Mesendoderm (in vitro differentiated cells): ENCODE measurements around the gene SGK1.
A peak's percentile ranks its signal among the peaks of the same experiment; 100 is the strongest.

Experiments
- DNase-seq: peaks from one replicate; pipeline ENCODE4 v3.0.0; 2013
- H2AK5ac ChIP-seq: 2 replicates; pipeline ENCODE4 v1.6.1; 2013; ENCODE audit warnings: low read length, inconsistent platforms
- H2BK120ac ChIP-seq: 2 replicates; pipeline ENCODE4 v1.6.1; 2013; ENCODE audit warnings: low read depth, mild to moderate bottlenecking, low read length, moderate library complexity, mixed read lengths
- H2BK15ac ChIP-seq: replicated peaks from 2 replicates; pipeline ENCODE4 v1.6.1; 2013; ENCODE audit warnings: low read depth, mild to moderate bottlenecking, moderate library complexity
- H2BK5ac ChIP-seq: 2 replicates; pipeline ENCODE4 v1.6.1; 2013; ENCODE audit warnings: low read length, inconsistent platforms
- H3K18ac ChIP-seq: 2 replicates; pipeline ENCODE4 v1.6.1; 2013; ENCODE audit warnings: mild to moderate bottlenecking, low read length, mixed read lengths
- H3K23ac ChIP-seq: one replicate; pipeline ENCODE4 v1.6.1; 2013; ENCODE audit warnings: low read length
- H3K27ac ChIP-seq: 2 replicates; pipeline ENCODE4 v1.5.1; 2013; ENCODE audit warnings: low read depth, mild to moderate bottlenecking, inconsistent platforms, low read length, moderate library complexity
- H3K27me3 ChIP-seq: 2 replicates; pipeline ENCODE4 v1.6.1; 2013; ENCODE audit warnings: low read length, control low read depth, mild to moderate bottlenecking, inconsistent platforms; ENCODE audit not compliant: insufficient read depth, poor library complexity
- H3K36me3 ChIP-seq: 2 replicates; pipeline ENCODE4 v1.6.1; 2013; ENCODE audit warnings: low read length, inconsistent platforms; ENCODE audit not compliant: control insufficient read depth, insufficient read depth
- H3K4ac ChIP-seq: one replicate; pipeline ENCODE4 v1.6.1; 2013; ENCODE audit warnings: low read depth, mild to moderate bottlenecking, low read length, moderate library complexity
- H3K4me1 ChIP-seq: 2 replicates; pipeline ENCODE4 v1.6.1; 2013; ENCODE audit warnings: low read depth, low read length, inconsistent platforms; ENCODE audit not compliant: control insufficient read depth
- H3K4me2 ChIP-seq: 2 replicates; pipeline ENCODE4 v1.6.1; 2013; ENCODE audit warnings: low read length
- H3K4me3 ChIP-seq: 2 replicates; pipeline ENCODE4 v1.5.1; 2013; ENCODE audit warnings: mild to moderate bottlenecking, low read length
- H3K56ac ChIP-seq: one replicate; pipeline ENCODE4 v1.6.1; 2013; ENCODE audit warnings: low read length
- H3K79me1 ChIP-seq: 2 replicates; pipeline ENCODE4 v1.6.1; 2013; ENCODE audit warnings: low read length, inconsistent platforms
- H3K79me2 ChIP-seq: 2 replicates; pipeline ENCODE4 v1.6.1; 2013; ENCODE audit warnings: mild to moderate bottlenecking, low read length; ENCODE audit not compliant: control insufficient read depth, insufficient read depth
- H3K9ac ChIP-seq: 2 replicates; pipeline ENCODE4 v1.6.1; 2013; ENCODE audit warnings: low read length, inconsistent platforms
- H4K5ac ChIP-seq: one replicate; pipeline ENCODE4 v1.6.1; 2013; ENCODE audit warnings: low read length
- H4K8ac ChIP-seq: one replicate; pipeline ENCODE4 v1.6.1; 2013; ENCODE audit warnings: low read depth, mild to moderate bottlenecking, control low read depth, low read length, moderate library complexity
- WGBS: extraction: QIAGEN DNeasy Blood & Tissue Kit; methylation state at CpG from one replicate; pipeline ENCODE4 v1.1.7; 2013; ENCODE audit warnings: low lambda C conversion rate, missing lambda C conversion rate; ENCODE audit not compliant: insufficient coverage; ENCODE audit errors: extremely low coverage; 5-methylcytosine and 5-hydroxymethylcytosine counted together

Gene SGK1

DNA sequence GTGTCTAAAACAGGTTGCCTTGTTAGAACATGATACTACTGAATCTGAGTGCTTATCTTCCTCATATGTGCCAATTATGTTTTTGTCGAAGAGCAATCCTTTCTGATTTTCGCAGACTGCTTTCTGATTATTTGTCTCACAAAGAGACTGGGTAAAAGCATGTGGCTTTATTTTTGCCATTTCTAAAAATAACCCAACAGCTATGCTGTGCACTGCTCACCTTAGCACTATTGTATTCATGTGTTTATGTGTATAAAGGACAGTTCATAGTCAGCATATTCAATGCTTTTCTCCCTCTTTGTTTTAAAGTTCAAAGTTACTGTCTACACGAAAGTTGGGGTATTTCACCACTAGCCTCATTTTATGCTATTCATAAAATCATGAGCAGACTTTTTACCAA, 127.0 kb downstream of the SGK1 start:
- Histone ChIP-seq H2BK120ac (no peak overlapping the region), H2BK5ac (no peak overlapping the region), H3K18ac (no peak overlapping the region), H3K4me3 (no peak overlapping the region), H3K27ac (no peak overlapping the region), H3K4me2 (no peak overlapping the region), H4K5ac (no peak overlapping the region), H3K4me1 (no peaks in the 10 kb centered on the region), H3K79me1 (no peaks in the 10 kb centered on the region), H3K27me3 (no peaks in the 10 kb centered on the region), H3K79me2 (no peaks in the 10 kb centered on the region), H2AK5ac (no peak overlapping the region), H3K36me3 (no peaks in the 10 kb centered on the region), H3K56ac (no peak overlapping the region), H2BK15ac (no peak overlapping the region), H3K4ac (no peak overlapping the region), H4K8ac (no peak overlapping the region), H3K23ac (no peak overlapping the region), H3K9ac (no peak overlapping the region)
- no peak for DNase-seq
- whole genome bisulfite sequencing = no CpG with 5 or more reads among the region's 3 CpGs

GRCh38 chr6:134187751-134188150, 130.2 kb downstream of the SGK1 start:
- Histone ChIP-seq H3K27me3 (no peaks in the 10 kb centered on the region), H2BK5ac (no peak overlapping the region), H3K4ac (no peak overlapping the region), H3K56ac (no peak overlapping the region), H4K5ac (no peak overlapping the region), H3K27ac (no peak overlapping the region), H3K18ac (no peak overlapping the region), H2AK5ac (no peak overlapping the region), H3K23ac (no peak overlapping the region), H3K79me2 (no peaks in the 10 kb centered on the region), H3K36me3 (no peaks in the 10 kb centered on the region), H2BK120ac (no peak overlapping the region), H3K4me3 (no peak overlapping the region), H3K4me1 (no peaks in the 10 kb centered on the region), H2BK15ac (no peak overlapping the region), H3K79me1 (no peaks in the 10 kb centered on the region), H4K8ac (no peak overlapping the region), H3K9ac (no peak overlapping the region), H3K4me2 (no peak overlapping the region)
- DNase-seq = no peak
- no CpG with 5 or more reads among the region's 3 CpGs for WGBS

GRCh38 chr6:134187154-134187553, 130.8 kb downstream of the SGK1 start:
- no peak overlapping the region for H3K9ac ChIP-seq
- H3K23ac ChIP-seq = no peak overlapping the region
- H2BK5ac ChIP-seq = no peak overlapping the region
- no peak overlapping the region for H3K4me3 ChIP-seq
- H3K4me1 ChIP-seq = no peaks in the 10 kb centered on the region
- no peaks in the 10 kb centered on the region for H3K79me1 ChIP-seq
- no peak overlapping the region for H3K56ac ChIP-seq
- no peaks in the 10 kb centered on the region for H3K27me3 ChIP-seq
- H3K79me2 ChIP-seq = no peaks in the 10 kb centered on the region
- DNase-seq = no peak
- WGBS = no CpG with 5 or more reads among the region's 2 CpGs
- no peak overlapping the region for H4K5ac ChIP-seq
- H3K18ac ChIP-seq = no peak overlapping the region
- no peak overlapping the region for H3K4me2 ChIP-seq
- no peaks in the 10 kb centered on the region for H3K36me3 ChIP-seq
- H3K27ac ChIP-seq = no peak overlapping the region
- no peak overlapping the region for H3K4ac ChIP-seq
- no peak overlapping the region for H2AK5ac ChIP-seq
- no peak overlapping the region for H2BK120ac ChIP-seq
- H4K8ac ChIP-seq = no peak overlapping the region
- no peak overlapping the region for H2BK15ac ChIP-seq

DNA sequence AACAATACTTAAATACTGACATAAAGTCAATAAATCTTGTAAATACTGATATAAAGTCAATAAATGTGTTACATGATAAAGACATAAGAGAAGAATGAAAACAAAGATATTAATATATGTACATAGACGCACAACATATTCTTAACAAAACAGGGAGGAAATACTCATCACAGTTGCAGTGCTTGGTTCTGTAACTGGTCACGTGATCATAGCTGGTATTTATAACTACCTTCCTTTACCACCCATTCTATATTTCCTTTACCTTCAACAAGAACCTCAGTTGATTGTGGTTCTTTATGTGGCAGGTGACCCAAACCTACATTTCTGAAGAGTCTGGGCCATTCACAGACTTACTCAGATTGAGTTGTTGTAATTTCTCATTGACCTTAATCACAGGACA, 131.6 kb downstream of the SGK1 start:
- H2BK5ac ChIP-seq = no peak overlapping the region
- no peak overlapping the region for H2BK120ac ChIP-seq
- no peaks in the 10 kb centered on the region for H3K27me3 ChIP-seq
- WGBS = no CpG with 5 or more reads among the region's 2 CpGs
- H2AK5ac ChIP-seq = no peak overlapping the region
- H3K4me2 ChIP-seq = no peak overlapping the region
- no peaks in the 10 kb centered on the region for H3K36me3 ChIP-seq
- no peak overlapping the region for H3K23ac ChIP-seq
- H3K79me1 ChIP-seq = no peaks in the 10 kb centered on the region
- H4K8ac ChIP-seq = no peak overlapping the region
- DNase-seq = no peak
- no peak overlapping the region for H3K56ac ChIP-seq
- no peak overlapping the region for H3K4ac ChIP-seq
- H4K5ac ChIP-seq = no peak overlapping the region
- no peak overlapping the region for H3K27ac ChIP-seq
- no peaks in the 10 kb centered on the region for H3K79me2 ChIP-seq
- no peak overlapping the region for H3K18ac ChIP-seq
- H3K9ac ChIP-seq = no peak overlapping the region
- H3K4me1 ChIP-seq = no peaks in the 10 kb centered on the region
- H2BK15ac ChIP-seq = no peak overlapping the region
- H3K4me3 ChIP-seq = no peak overlapping the region

- Histone ChIP-seq H2BK15ac (no peak overlapping the region), H2AK5ac (no peak overlapping the region), H3K79me2 (no peaks in the 10 kb centered on the region), H3K79me1 (no peaks in the 10 kb centered on the region), H3K9ac (no peak overlapping the region), H3K56ac (no peak overlapping the region), H3K4me1 (no peaks in the 10 kb centered on the region), H3K27me3 (no peaks in the 10 kb centered on the region), H2BK120ac (no peak overlapping the region), H3K4me3 (no peak overlapping the region), H3K4ac (no peak overlapping the region), H4K8ac (no peak overlapping the region), H3K23ac (no peak overlapping the region), H3K4me2 (no peak overlapping the region), H2BK5ac (no peak overlapping the region), H4K5ac (no peak overlapping the region), H3K27ac (no peak overlapping the region), H3K36me3 (no peaks in the 10 kb centered on the region), H3K18ac (no peak overlapping the region)
- DNase-seq = no peak
Measured at GRCh38 chr6:134185277-134185676, 132.6 kb downstream of the SGK1 start.

DNA sequence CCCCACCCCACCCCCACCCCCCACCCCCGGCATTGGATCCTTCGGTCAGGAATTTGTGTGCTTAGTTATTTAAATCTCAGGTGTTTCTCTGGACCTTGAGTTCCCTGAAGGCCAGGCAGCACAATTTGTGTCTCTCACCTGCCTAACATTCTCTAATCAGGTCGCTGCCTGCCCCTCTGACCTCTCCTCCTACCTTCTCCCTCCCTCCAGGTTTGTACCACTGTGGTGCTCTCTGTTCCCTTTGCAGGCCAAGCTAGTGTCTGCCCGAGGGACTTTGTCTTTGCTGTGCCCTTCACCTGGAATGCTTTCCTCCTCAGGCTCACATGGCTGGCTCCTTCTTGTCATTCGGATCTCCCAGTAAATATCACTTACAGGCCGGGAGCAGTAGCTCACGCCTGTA, 134.1 kb downstream of the SGK1 start:
- H3K4me2 ChIP-seq = no peak overlapping the region
- H2BK5ac ChIP-seq = no peak overlapping the region
- H3K18ac ChIP-seq = no peak overlapping the region
- no peak for DNase-seq
- H3K23ac ChIP-seq = no peak overlapping the region
- no peaks in the 10 kb centered on the region for H3K27me3 ChIP-seq
- no peak overlapping the region for H3K4me3 ChIP-seq
- no peaks in the 10 kb centered on the region for H3K4me1 ChIP-seq
- no peak overlapping the region for H3K9ac ChIP-seq
- WGBS = no CpG with 5 or more reads among the region's 7 CpGs
- no peak overlapping the region for H2BK120ac ChIP-seq
- no peak overlapping the region for H2AK5ac ChIP-seq
- H3K56ac ChIP-seq = peak overlapping the region; percentile 5
- H3K27ac ChIP-seq = no peak overlapping the region
- no peak overlapping the region for H4K5ac ChIP-seq
- no peaks in the 10 kb centered on the region for H3K36me3 ChIP-seq
- no peak overlapping the region for H2BK15ac ChIP-seq
- H3K79me2 ChIP-seq = no peaks in the 10 kb centered on the region
- H3K4ac ChIP-seq = no peak overlapping the region
- H3K79me1 ChIP-seq = no peaks in the 10 kb centered on the region
- no peak overlapping the region for H4K8ac ChIP-seq
